Heart right ventricle (tissue), 16 donors: ENCODE data around the gene PKHD1. TPM values are rescaled to one million over a fixed set of nuclear protein-coding genes. Genes with fewer than 3 reads are reported as not detected.

ENCODE experiments used
- ATAC-seq, 8 donors: fragments of 200-7000 bp; cut with Tn5 transposase; one replicate each; pipeline ENCODE4 v1.9.1; 2020; ENCODE audit warnings: mild to moderate bottlenecking in 8 of 8, moderate library complexity in 8 of 8, moderate number of reproducible peaks in 1 of 8
- DNase-seq, 2 donors: peaks; one replicate each; pipeline ENCODE4 v3.0.0-alpha.2; 2020
- H3K27ac ChIP-seq, 10 donors: fragments of 200-600 bp; sonication (generic) in 2 of 10; one replicate each; pipeline versions ENCODE4 v1.5.0 to v1.8.0; 2020 to 2022; ENCODE audit warnings: mild to moderate bottlenecking in 3 of 10
- H3K27me3 ChIP-seq, 7 donors: fragments of 200-600 bp; one replicate each; pipeline ENCODE4 v1.8.0; 2021 to 2022; ENCODE audit warnings: mild to moderate bottlenecking in 2 of 7
- H3K36me3 ChIP-seq, 9 donors: fragments of 200-600 bp; sonication (generic) in 1 of 9; one replicate each; pipeline versions ENCODE4 v1.5.0 to v1.8.0; 2020 to 2022; ENCODE audit warnings: mild to moderate bottlenecking in 2 of 9
- H3K4me1 ChIP-seq, 9 donors: fragments of 200-600 bp; sonication (generic) in 1 of 9; one replicate each; pipeline versions ENCODE4 v1.5.0 to v1.8.0; 2020 to 2022; ENCODE audit warnings: mild to moderate bottlenecking in 4 of 9
- H3K4me3 ChIP-seq, 10 donors: fragments of 200-600 bp; sonication (generic) in 2 of 10; one replicate each; pipeline versions ENCODE4 v1.5.0 to v1.8.0; 2020 to 2022; ENCODE audit warnings: mild to moderate bottlenecking in 7 of 10, moderate library complexity in 2 of 10
- H3K9me3 ChIP-seq, 11 donors: fragments of 200-600 bp in 10 of 11; sonication (generic) in 2 of 11; one replicate each; pipeline versions ENCODE4 v1.5.0 to v1.8.0; 2013 to 2022; ENCODE audit warnings: mild to moderate bottlenecking in 2 of 11, control low read depth in 1 of 11, moderate library complexity in 1 of 11
- WGBS, 2 donors: extraction: QIAGEN DNeasy Blood & Tissue Kit; methylation state at CpG; one replicate each; pipeline ENCODE4 v1.1.7; 2013; ENCODE audit warnings: inconsistent platforms in 1 of 2; 5-methylcytosine and 5-hydroxymethylcytosine counted together
- intact Hi-C, 10 donors: fragments of 100-400 bp; cut with DNase I; formaldehyde crosslinking; loops; one replicate each; pipeline versions ENCODE4 v1.11.1 to v1.14.2; 2022
- polyA plus RNA-seq, 2 donors: library from polyadenylated mRNA; stranded (reverse); fragments of 200-250 nt; gene quantifications; one replicate each; pipeline ENCODE4 v1.2.3, GENCODE V29; 2013
- total RNA-seq, 10 donors: library from RNA; stranded (reverse); fragmentation: NEBNext Ultra II Directional in 3 of 10; extraction: Animal tissue kit (Norgen Biotek cat#: 25700) in 3 of 10; gene quantifications; one replicate each; pipeline versions ENCODE4 v1.2.1 to v1.2.4, GENCODE V29; 2021 to 2023
- TF ChIP-seq, protein P1 (sequence below), 9 donors: fragments of 200-600 bp; sonication (generic) in 2 of 9; IDR thresholded peaks; one replicate each; pipeline versions ENCODE4 v1.5.0 to v1.8.0; 2021 to 2022; ENCODE audit warnings: antibody characterized with exemption in 9 of 9, mild to moderate bottlenecking in 5 of 9, moderate library complexity in 1 of 9
- donor health status: Arrhythmogenic right ventricular cardiomyopathy.
- donor health status: ischemic (EF 13 %, LVEDD 7.1; RV severe dilation, severe dysfunction).
- donor health status: healthy with polysubstance abuse.
- donor health status: DM: no; HTN: yes; CAD: no.
- donor health status: DM: no; HTN: no; CAD: no.
- donor health status: ischemic (EF 25% LVEDD 6.9; RV normal size, moderate dysfunction).
- donor health status: ischemic (EF 25% LVEDD 5.7; RV mildly dilated, moderate dysfunction).
- donor health status: healthy.
- donor health status: DM: yes; HTN: yes; CAD: no.
- donor health status: Ischemic cardiomyopathy.
- donor health status: ischemic (EF 35%, LVEDD 5.7; RV mildly dilated, moderate dysfunction).
- donor health status: nonischemic (EF 11% LVEDD 7.7; RV severe dilation, severe dysfunction).
- donor health status: DM: yes; HTN: yes; CAD: no.
- donor health status: PGD.
- donor health status: ischemic (EF 29% LVEDD 5.4; RV normal size, mild dysfunction).
- donor health status: nonischemic (EF 23%, LVEDD 6.1; RV moderate dilation, normal function).

PKHD1 gene
- total and polyA plus RNA-seq, 12 donors: under 0.01 to 0.07 (median 0.02) TPM; not detected in 7

- intact Hi-C loops: no loop called here
- no peak for DNase-seq
- H3K9me3 ChIP-seq: no peaks in the 10 kb centered on the region
- H3K4me3 ChIP-seq: no peak overlapping the region
- ATAC-seq: no peak
- peaks cover 0 to 2% (median 0%) of the 10 kb centered on the region in 7 donors for H3K27me3 ChIP-seq
- TF ChIP-seq, protein P1, sequence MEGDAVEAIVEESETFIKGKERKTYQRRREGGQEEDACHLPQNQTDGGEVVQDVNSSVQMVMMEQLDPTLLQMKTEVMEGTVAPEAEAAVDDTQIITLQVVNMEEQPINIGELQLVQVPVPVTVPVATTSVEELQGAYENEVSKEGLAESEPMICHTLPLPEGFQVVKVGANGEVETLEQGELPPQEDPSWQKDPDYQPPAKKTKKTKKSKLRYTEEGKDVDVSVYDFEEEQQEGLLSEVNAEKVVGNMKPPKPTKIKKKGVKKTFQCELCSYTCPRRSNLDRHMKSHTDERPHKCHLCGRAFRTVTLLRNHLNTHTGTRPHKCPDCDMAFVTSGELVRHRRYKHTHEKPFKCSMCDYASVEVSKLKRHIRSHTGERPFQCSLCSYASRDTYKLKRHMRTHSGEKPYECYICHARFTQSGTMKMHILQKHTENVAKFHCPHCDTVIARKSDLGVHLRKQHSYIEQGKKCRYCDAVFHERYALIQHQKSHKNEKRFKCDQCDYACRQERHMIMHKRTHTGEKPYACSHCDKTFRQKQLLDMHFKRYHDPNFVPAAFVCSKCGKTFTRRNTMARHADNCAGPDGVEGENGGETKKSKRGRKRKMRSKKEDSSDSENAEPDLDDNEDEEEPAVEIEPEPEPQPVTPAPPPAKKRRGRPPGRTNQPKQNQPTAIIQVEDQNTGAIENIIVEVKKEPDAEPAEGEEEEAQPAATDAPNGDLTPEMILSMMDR (IDR thresholded peaks at IDR 0.05): no peak
- no peak overlapping the region for H3K27ac ChIP-seq
- H3K36me3 ChIP-seq: no peaks in the 10 kb centered on the region
- WGBS, 2 donors: 28 to 30% methylated on average over 1 of the region's 1 CpG
- no peaks in the 10 kb centered on the region for H3K4me1 ChIP-seq
Observed at GRCh38 chr6:52130440-52130839, 43.0 kb upstream of the PKHD1 start.

GRCh38 chr6:52127957-52128356 lies 40.5 kb upstream of the PKHD1 start:
- peaks cover 0 to 2% (median 0%) of the 10 kb centered on the region in 7 donors for H3K27me3 ChIP-seq
- intact Hi-C loops: no loop called here
- ATAC-seq (no peak), DNase-seq (no peak)
- H3K27ac ChIP-seq: no peak overlapping the region
- no peaks in the 10 kb centered on the region for H3K36me3 ChIP-seq
- TF ChIP-seq, protein P1 (IDR thresholded peaks at IDR 0.05): no peak
- H3K9me3 ChIP-seq: peaks cover 0 to 3% (median 0%) of the 10 kb centered on the region in 11 donors
- 77 to 80% methylated on average over 4 of the region's 4 CpGs for whole genome bisulfite sequencing, 2 donors
- H3K4me3 ChIP-seq: no peak overlapping the region
- H3K4me1 ChIP-seq: no peaks in the 10 kb centered on the region

GRCh38 chr6:52126231-52126630 lies 38.8 kb upstream of the PKHD1 start:
- Histone ChIP-seq H3K4me1 (no peaks in the 10 kb centered on the region), H3K36me3 (no peaks in the 10 kb centered on the region), H3K27me3 (no peaks in the 10 kb centered on the region), H3K4me3 (no peak overlapping the region), H3K27ac (no peak overlapping the region), H3K9me3 (peaks cover 0 to 3% (median 0%) of the 10 kb centered on the region in 11 donors)
- DNase-seq (no peak), ATAC-seq (no peak)
- intact Hi-C loops: no loop called here
- TF ChIP-seq, protein P1 (IDR thresholded peaks at IDR 0.05): no peak

DNA sequence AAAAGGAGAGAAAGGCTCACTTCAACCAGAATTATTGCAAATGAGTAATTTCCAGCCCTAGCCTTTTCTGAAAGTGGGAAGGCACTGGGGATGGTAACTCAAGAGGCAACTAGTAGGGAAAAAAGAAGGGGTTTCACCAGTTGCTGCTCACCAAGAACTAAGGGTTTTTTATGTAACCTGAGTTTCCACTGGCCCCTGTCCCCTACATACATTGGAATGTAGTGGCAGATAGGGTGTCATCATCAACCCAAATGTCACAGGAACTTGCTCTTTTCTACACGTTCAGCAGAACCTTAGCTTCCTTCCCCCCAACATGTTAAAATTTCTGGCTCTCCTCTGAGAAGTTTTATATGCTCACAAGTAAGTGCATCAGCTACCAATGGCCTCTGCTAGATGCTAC lies 38.2 kb upstream of the PKHD1 start:
- TF ChIP-seq, protein P1 (IDR thresholded peaks at IDR 0.05): no peak
- H3K36me3 ChIP-seq: no peaks in the 10 kb centered on the region

More for the DNA sequence above, 38.2 kb upstream of the PKHD1 start:
- peaks cover 0 to 6% (median 0%) of the 10 kb centered on the region in 11 donors for H3K9me3 ChIP-seq
- no peaks in the 10 kb centered on the region for H3K27me3 ChIP-seq
- DNase-seq: no peak
- ATAC-seq: no peak
- 33 to 42% methylated on average over 1 of the region's 1 CpG for WGBS, 2 donors
- H3K4me1 ChIP-seq: no peaks in the 10 kb centered on the region
- H3K27ac ChIP-seq: no peak overlapping the region
- intact Hi-C loops: no loop called here
- H3K4me3 ChIP-seq: no peak overlapping the region
